ENCODE measurements around the gene MITD1. TPM values are rescaled to one million over a fixed set of nuclear protein-coding genes. Genes with fewer than 3 reads are reported as not detected.
A peak's percentile ranks its signal among the peaks of the same experiment; 100 is the strongest.
"Not testable (repeated sequence)": the region's sequence is repeated elsewhere in the genome, so short reads cannot be mapped to it uniquely, and the experiment has no call there.

The MITD1 gene
- 45.7 and 47.8 TPM in 2 replicates for total RNA-seq (2014; rRNA removed; shearing (Covaris generic))
- 63.3 and 75.0 TPM in 2 replicates for polyA plus RNA-seq (2014; cell fraction: nucleus; rRNA removed)

DNA sequence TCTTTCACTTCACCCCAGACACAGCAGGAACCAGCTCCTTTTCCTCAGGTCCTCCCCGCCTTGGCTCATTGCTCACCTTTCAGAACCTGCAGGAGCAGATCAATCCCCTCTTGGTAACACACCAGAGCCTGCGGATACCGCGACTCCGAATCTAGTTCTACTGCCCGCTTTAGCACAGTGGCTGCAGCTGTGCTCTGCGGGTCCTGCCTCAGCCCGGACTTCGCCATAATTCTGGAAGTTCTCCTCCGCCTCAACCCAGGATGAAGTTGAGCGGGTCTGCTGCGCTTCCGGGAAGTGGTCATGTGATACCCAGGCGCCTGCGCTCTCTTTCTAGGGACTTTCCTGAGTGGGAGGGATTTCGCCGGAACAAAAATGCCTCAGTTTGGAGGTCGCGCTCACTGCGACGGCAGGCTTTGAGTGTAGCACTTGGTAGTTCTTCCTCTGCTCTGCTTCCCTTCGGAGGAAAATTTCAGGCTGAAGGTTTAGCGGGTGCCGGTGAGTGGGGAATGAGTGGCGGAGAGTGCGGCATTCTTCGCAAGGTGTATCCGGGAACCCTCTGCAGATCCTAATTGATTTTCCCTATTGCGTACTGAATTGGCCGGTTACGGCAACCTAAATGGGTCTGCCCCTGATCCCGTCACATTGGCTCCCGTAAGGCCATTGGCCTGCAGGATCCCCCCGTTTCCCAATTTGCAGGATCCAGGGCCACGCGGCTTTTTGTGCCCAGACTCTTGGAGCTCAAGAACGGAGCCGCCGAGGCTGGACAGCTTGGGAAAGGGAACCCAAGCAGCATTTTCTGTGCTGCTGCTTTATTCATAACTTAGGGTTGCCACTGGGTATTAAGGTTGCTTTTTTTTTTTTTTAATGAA, at the start of gene MITD1, which contains the start of gene MRPL30:
Gene MITD1 (minus strand): TSS at position 304 of the 869 bp plus-strand sequence. CDS start 77 bp downstream, at position 227.
Gene MRPL30 (plus strand): TSS at position 430 of the 869 bp plus-strand sequence. CDS start 5,020 bp downstream, outside the sequence.
- DNase-seq (ENCODE audit: extremely low read depth, low read depth), result peak; percentile 94

GRCh38 chr2:99217929-99218501, 37.2 kb upstream of the MITD1 start:
- DNase-seq (ENCODE audit: extremely low read depth, low read depth), result no peak

DNA sequence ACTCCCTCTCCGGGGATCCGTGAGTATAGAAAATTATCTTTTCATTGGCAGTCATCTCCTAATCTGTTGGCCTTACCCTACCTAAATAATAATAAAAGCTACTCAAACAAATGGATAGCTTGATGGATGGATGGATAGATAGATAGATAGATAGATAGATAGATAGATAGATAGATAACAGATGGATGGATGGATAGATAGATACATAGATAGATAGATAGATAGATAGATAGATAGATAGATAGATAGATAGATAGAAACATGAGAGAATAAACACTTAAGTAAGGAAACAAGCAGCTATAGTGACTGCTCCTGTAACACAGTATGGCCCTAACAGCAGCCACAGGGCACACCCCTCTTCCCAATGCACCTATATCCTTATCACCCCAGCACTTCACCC, 35.2 kb upstream of the MITD1 start:
- no peak for DNase-seq (ENCODE audit: extremely low read depth, low read depth)

- DNase-seq (ENCODE audit: extremely low read depth, low read depth), result no peak
Observed at GRCh38 chr2:99205491-99205890, 24.6 kb upstream of the MITD1 start.

GRCh38 chr2:99201959-99202678, 21.3 kb upstream of the MITD1 start:
- DNase-seq (ENCODE audit: extremely low read depth, low read depth), result no peak

- DNase-seq (ENCODE audit: extremely low read depth, low read depth), result no peak
Observed at GRCh38 chr2:99200076-99200800, 19.4 kb upstream of the MITD1 start.

GRCh38 chr2:99198103-99198841, 17.4 kb upstream of the MITD1 start:
- DNase-seq (ENCODE audit: extremely low read depth, low read depth), result no peak

DNA sequence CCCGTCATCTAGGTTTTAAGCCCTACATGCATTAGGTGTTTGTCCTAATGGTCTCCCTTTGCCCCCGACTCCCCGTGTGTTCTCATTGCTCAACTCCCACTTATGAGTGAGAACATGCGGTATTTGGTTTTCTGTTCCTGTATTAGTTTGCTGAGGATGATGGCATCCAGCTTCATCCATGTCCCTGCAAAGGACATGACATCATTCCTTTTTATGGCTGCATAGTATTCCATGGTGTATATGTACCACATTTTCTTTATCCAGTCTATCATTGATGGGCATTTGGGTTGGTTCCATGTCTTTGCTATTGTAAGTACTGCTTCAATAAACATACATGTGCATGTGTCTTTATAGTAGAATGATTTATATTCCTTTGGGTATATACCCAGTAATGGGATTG, 11.5 kb upstream of the MITD1 start:
- not testable (repeated sequence) for DNase-seq (ENCODE audit: extremely low read depth, low read depth)

DNA sequence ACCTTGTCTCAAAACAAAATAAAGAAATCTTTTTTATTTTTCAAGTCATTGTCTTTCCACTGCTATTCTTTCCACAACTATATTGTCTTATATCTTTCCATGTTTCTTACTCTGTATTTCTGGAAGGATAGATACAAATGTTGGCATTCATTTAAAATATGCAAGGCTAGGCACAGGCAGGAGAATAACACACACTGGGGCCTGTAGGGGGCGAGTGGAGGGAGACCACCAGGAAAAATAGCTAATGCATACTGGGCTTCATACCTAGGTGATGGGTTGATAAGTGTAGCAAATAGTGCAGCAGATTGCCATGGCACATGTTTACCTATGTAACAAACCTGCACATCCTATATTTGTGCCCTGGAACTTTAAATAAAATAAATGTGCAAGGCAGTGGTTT, 9.7 kb upstream of the MITD1 start:
- DNase-seq (ENCODE audit: extremely low read depth, low read depth), result no peak

GRCh38 chr2:99188357-99188756, 7.5 kb upstream of the MITD1 start:
- DNase-seq (ENCODE audit: extremely low read depth, low read depth), result no peak

GRCh38 chr2:99187011-99187410, 6.2 kb upstream of the MITD1 start:
- DNase-seq (ENCODE audit: extremely low read depth, low read depth), result no peak

GRCh38 chr2:99184811-99185210, 4.0 kb upstream of the MITD1 start:
- DNase-seq (ENCODE audit: extremely low read depth, low read depth), result no peak

- DNase-seq (ENCODE audit: extremely low read depth, low read depth), result no peak
Observed at GRCh38 chr2:99183025-99183424, 2.2 kb upstream of the MITD1 start.

DNA sequence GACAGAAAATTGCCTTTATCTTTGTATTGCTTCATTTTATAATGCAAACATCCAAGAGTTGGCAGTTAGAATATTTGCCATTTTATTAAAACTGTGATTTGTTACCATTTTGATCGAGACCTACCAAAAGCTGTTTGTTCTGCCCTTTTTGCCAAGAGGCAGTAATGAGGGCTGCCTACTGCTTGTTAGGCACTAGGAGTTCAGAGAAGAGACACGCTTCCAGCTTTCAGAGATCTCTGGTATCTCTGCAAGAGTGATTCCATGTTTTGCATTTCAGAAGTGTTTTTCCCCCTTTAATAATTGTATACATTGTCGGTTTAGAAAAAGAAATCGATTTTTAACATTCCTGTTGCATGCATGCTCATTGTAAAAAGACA, 754 bp upstream of the MITD1 start:
- peak; percentile 11 for DNase-seq (ENCODE audit: extremely low read depth, low read depth)

DNA sequence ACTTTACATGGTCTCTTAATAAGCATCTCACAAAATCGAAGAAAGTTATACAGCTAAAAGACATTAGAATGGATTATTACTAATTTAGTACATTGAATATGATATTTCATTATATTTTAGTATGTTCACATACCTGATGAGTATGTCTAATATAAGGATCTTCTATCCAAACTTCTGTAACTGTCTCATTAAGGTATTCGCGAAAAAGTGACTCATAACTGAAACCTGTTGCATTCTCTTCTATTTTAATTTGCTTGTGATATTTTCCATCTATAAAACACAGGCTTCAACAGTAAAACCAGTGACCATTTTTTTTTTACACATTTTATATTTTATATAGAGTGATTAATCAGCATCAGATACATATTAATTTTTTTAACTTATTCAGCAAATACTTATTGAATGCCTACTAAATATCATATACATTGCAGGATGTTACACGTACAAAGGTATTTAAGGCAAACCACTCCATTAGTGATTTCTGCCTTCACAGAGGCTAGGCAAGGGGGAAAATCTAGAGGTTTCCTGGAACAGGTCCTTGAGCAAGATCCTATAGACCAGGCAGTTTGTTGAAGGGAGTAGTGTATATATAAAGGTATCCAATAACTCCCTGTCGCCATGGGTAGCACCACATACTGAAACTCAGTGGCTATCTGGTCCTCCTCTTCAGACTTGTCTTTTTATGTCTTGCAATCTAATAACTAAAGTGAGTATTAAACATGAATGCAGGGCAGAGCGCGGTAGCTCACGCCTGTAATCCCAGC, 9.3 kb downstream of the MITD1 start:
- DNase-seq (ENCODE audit: extremely low read depth, low read depth), result no peak

GRCh38 chr2:99169534-99169933, 11.3 kb downstream of the MITD1 start:
- no peak for DNase-seq (ENCODE audit: extremely low read depth, low read depth)

DNA sequence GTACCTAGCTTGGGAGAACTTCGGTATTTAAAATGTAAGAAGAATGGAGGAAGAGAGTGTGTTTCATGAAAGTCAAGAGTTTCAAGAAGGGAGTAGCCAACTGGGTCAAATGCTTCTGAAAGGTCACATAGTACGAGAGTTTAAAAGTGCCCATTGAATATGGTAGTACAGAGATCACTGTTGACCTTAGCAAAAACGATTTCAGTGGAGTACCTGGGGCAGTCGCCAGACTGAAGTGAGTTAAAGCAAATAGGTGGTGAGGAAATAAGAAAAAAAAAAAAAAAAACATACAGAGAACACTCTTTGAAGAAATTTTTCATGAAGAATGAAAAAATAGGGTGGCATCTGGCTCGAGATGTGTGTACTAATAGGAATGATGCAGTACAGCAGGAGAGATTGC, 14.6 kb downstream of the MITD1 start:
- no peak for DNase-seq (ENCODE audit: extremely low read depth, low read depth)

DNA sequence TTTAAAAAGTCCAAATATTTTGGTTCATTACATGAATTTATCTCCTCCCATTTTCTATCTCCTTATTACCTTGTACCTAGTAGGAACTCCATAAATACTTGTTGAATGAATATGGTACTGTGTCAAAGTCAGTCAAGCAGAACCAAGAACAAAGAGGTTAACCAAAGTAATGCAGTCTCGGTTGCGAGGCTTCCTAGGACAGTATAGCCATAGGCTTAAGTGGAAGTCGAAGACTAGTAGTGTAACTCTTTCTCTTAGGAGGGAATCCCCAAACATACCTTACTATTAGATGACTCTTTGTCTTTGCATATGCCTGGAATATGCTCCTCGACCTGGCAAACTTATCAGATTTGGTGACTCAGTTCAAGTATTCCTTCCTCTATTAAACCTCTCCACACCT, 21.3 kb downstream of the MITD1 start:
- DNase-seq (ENCODE audit: extremely low read depth, low read depth), result no peak

DNA sequence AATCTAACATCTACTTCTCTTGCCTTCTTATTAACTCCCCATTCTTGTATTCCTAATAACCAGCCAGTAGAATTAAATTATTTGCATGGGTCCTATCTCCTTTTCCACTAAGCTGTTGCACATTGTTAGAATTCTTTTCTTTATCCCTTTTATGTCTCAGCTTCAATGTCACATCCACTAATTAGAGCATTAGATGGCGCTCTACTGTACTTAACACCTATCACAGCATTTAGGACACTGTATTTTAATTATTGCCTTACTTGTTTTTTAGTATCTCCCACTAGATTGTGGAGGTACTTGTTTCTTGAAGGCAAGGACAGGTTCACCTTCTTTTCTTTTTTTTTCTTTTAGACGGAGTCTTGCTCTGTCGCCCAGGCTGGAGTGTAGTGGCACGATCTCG, 22.3 kb downstream of the MITD1 start:
- no peak for DNase-seq (ENCODE audit: extremely low read depth, low read depth)

All from NCI-H460 (cell line).